Upper lobe of right lung (tissue), 1 donor: ENCODE results near the gene GFI1. TPM values are rescaled to one million over a fixed set of nuclear protein-coding genes. Genes with fewer than 3 reads are reported as not detected.

Source experiments
- ATAC-seq: fragments of 200-7000 bp; cut with Tn5 transposase; one replicate; pipeline ENCODE4 v1.9.1; 2020; ENCODE audit warnings: mild to moderate bottlenecking, moderate library complexity
- DNase-seq: peaks from one replicate; pipeline ENCODE4 v3.0.0-alpha.2; 2020
- H3K27ac ChIP-seq: fragments of 200-600 bp; one replicate; pipeline ENCODE4 v1.8.0; 2022
- H3K27me3 ChIP-seq: fragments of 200-600 bp; one replicate; pipeline ENCODE4 v1.8.0; 2022; ENCODE audit warnings: mild to moderate bottlenecking
- H3K36me3 ChIP-seq: fragments of 200-600 bp; one replicate; pipeline ENCODE4 v1.8.0; 2022
- H3K4me1 ChIP-seq: fragments of 200-600 bp; one replicate; pipeline ENCODE4 v1.8.0; 2022
- H3K4me3 ChIP-seq: fragments of 200-600 bp; one replicate; pipeline ENCODE4 v1.8.0; 2022; ENCODE audit warnings: mild to moderate bottlenecking
- H3K9me3 ChIP-seq: fragments of 200-600 bp; one replicate; pipeline ENCODE4 v1.8.0; 2022
- intact Hi-C: fragments of 100-400 bp; cut with DNase I; formaldehyde crosslinking; loops from one replicate; pipeline ENCODE4 v1.11.0; 2022
- total RNA-seq: library from RNA; stranded (reverse); fragmentation: NEBNext Ultra II Directional; extraction: Animal tissue kit (Norgen Biotek cat#: 25700); gene quantifications from one replicate; pipeline ENCODE4 v1.2.1, GENCODE V29; 2021
- TF ChIP-seq, protein P1 (sequence below): fragments of 200-600 bp; IDR thresholded peaks from one replicate; pipeline ENCODE4 v1.8.0; 2022; ENCODE audit warnings: antibody characterized with exemption
- donor health status: DM: no; HTN: yes; CAD: no; lungs with severe emphysema.

The GFI1 gene
- total RNA-seq, 1 donor from 2014 or later = 5.4 TPM

- TF ChIP-seq, protein P1, sequence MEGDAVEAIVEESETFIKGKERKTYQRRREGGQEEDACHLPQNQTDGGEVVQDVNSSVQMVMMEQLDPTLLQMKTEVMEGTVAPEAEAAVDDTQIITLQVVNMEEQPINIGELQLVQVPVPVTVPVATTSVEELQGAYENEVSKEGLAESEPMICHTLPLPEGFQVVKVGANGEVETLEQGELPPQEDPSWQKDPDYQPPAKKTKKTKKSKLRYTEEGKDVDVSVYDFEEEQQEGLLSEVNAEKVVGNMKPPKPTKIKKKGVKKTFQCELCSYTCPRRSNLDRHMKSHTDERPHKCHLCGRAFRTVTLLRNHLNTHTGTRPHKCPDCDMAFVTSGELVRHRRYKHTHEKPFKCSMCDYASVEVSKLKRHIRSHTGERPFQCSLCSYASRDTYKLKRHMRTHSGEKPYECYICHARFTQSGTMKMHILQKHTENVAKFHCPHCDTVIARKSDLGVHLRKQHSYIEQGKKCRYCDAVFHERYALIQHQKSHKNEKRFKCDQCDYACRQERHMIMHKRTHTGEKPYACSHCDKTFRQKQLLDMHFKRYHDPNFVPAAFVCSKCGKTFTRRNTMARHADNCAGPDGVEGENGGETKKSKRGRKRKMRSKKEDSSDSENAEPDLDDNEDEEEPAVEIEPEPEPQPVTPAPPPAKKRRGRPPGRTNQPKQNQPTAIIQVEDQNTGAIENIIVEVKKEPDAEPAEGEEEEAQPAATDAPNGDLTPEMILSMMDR = no peak
- no peak for ATAC-seq
- H3K4me1 ChIP-seq = no peaks in the 10 kb centered on the region
- H3K36me3 ChIP-seq = peaks cover 13% of the 10 kb centered on the region
- no peak for DNase-seq
- no peak overlapping the region for H3K27ac ChIP-seq
- intact Hi-C loops = no loop called here
- no peak overlapping the region for H3K4me3 ChIP-seq
- H3K27me3 ChIP-seq = no peaks in the 10 kb centered on the region
- H3K9me3 ChIP-seq = no peaks in the 10 kb centered on the region
Measured at GRCh38 chr1:92515796-92516201, 29.1 kb upstream of the GFI1 start.

DNA sequence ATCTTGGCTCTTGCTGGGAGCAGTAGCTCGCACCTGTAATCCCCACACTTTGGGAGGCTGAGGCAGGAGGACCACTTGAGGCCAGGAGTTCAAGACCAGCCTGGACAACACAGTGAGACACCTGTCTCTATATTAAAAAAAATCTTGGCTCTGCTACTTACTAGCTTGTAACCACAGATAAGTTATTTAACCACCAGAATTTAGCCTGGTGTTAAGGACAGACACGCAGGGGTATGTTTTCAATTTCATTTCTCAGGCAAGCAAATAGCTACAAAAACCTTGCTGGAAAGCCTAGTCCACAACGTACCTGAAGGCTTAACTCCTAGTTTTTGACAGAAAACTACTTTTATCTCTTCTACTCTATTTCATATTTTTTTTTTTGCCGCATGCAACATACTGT lies 24.8 kb upstream of the GFI1 start:
- DNase-seq (no peak), ATAC-seq (no peak)
- no peaks in the 10 kb centered on the region for H3K4me1 ChIP-seq
- intact Hi-C loops = no loop called here
- peaks cover 13% of the 10 kb centered on the region for H3K36me3 ChIP-seq
- H3K27me3 ChIP-seq = no peaks in the 10 kb centered on the region
- no peak overlapping the region for H3K27ac ChIP-seq
- no peaks in the 10 kb centered on the region for H3K9me3 ChIP-seq
- H3K4me3 ChIP-seq = no peak overlapping the region
- TF ChIP-seq, protein P1 = no peak

GRCh38 chr1:92509619-92510018 lies 22.9 kb upstream of the GFI1 start:
- no peaks in the 10 kb centered on the region for H3K9me3 ChIP-seq
- DNase-seq = no peak
- H3K4me3 ChIP-seq = no peak overlapping the region
- H3K27me3 ChIP-seq = no peaks in the 10 kb centered on the region
- ATAC-seq = no peak
- H3K27ac ChIP-seq = no peak overlapping the region
- intact Hi-C loops = no loop called here
- H3K36me3 ChIP-seq = peaks cover 13% of the 10 kb centered on the region
- TF ChIP-seq, protein P1 = no peak
- H3K4me1 ChIP-seq = no peaks in the 10 kb centered on the region

DNA sequence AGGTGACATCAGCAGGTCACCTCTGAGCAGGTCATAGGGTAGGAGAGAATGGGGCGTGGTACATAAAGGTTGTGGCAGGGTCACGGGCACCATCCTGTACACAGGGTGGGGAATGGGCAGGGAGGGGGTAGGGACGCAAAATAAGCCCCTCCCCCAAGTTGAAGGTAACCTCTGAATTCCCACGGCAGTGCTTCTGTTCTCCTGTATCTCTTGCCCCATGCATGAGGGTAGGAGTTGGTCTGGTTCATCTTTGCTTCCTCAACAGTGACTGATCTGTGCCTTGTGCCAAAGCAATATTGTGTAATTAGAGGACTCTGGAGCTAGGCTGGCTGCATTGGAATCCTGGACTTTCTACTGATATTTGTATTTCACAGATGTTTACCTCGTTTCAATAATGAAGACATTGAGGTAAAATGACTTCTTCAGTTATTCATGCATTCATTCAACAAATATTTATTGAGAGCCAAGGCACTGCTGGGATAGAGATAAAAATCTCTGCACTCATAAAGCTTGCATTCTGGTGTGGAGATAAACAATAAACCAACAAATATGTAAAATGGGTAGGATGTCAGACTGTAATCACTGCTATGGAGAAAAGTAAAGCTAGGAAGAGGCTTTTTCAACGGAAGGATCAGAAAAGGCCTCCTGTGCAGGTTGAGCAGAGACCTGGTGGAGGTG lies 18.4 kb upstream of the GFI1 start:
- no peaks in the 10 kb centered on the region for H3K9me3 ChIP-seq
- no peaks in the 10 kb centered on the region for H3K36me3 ChIP-seq
- H3K4me1 ChIP-seq = no peaks in the 10 kb centered on the region
- no peak overlapping the region for H3K4me3 ChIP-seq
- intact Hi-C loops = no loop called here
- ATAC-seq = peak; percentile 44
- H3K27me3 ChIP-seq = no peaks in the 10 kb centered on the region
- DNase-seq = no peak
- TF ChIP-seq, protein P1 = no peak
- H3K27ac ChIP-seq = no peak overlapping the region

DNA sequence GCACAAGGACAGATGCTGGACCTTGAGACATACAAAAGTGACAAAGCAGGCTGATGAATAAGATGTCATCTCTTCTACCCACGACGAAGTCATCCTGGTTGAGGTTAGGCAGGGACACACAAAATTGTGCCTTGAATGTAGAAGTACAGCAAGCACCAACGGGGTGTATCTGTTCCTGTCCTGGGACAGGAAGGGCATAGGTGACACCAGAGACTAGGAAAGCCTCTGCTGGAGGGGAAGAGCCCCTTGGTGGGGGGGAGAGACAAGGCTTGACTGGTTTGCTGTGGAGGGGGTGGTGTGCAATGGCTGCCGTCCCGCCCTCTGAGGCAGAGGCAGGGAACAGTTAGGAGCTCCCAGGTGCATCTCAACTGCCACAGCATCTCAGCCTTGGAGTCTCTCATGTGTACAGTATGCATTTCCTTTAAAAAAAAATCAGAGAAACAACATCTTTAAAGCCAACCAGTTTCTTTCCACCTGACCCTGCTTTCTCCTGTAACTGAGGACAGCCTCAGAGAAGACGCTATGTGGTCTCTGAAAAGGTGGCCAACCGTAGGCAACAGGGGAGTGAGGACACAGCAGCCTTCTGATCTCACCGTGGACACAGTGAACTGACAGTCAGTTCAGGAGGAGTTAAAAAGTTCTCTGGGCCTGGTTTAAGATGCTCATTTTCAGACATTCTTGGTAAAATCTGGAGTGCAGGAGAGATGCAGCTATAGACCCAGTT lies 17.7 kb upstream of the GFI1 start:
- no peaks in the 10 kb centered on the region for H3K9me3 ChIP-seq
- no peaks in the 10 kb centered on the region for H3K36me3 ChIP-seq
- DNase-seq (no peak), ATAC-seq (peak; percentile 31)
- TF ChIP-seq, protein P1 = no peak
- intact Hi-C loops = no loop called here
- H3K4me1 ChIP-seq = no peaks in the 10 kb centered on the region
- H3K4me3 ChIP-seq = no peak overlapping the region
- no peaks in the 10 kb centered on the region for H3K27me3 ChIP-seq
- no peak overlapping the region for H3K27ac ChIP-seq
